GM18951 (cell line): Measurements from ENCODE around the gene TMEM131.

Experiments
- POLR2A ChIP-seq: IDR thresholded peaks from 4 replicates; pipeline ENCODE4 v1.6.1; 2011; ENCODE audit warnings: mild to moderate bottlenecking; ENCODE audit not compliant: insufficient read length, insufficient read depth; ENCODE audit errors: extremely low read depth
- in situ Hi-C: fragments of 300-500 bp; cut with MboI; formaldehyde crosslinking; loops from one replicate; pipeline ENCODE4 v1.12.0; 2022; ENCODE audit warnings: low sequenced_read_pairs, mixed read lengths, inconsistent platforms; ENCODE audit not compliant: unreplicated experiment

Gene TMEM131

DNA sequence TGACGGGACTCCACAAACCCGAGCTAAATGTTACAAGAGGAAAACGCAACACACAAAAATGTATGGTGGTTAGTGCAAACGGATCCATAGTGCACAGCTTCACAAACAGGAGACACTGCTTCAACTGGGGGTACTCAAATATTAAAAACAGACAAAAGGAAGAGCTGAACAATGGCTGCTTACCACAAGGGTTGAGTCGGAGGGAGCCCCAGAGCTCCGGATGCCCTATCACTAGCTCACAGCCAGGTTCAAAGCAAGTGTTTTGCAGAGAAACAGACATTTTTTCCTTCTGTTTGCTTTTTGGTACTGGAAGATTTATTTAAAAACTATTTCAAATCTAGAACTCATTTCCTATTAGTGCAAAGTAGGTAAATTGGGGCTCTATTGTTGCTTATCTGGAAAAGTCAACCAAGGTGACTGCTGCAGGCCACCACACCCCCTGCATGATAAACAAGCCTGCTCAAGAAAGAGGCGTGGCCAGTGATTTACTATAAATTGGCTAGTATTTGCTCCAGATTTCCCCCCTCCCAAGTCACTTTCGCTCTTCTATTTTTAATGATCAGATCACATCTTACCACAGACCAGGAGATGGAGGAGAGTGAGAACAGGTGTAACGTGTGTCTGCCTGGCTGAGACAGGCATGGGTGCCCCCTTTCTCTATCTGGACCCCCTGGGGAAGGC is 235.9 kb downstream of the TMEM131 start:
- no peak for TF ChIP-seq POLR2A
- in situ Hi-C loops: no loop called here

DNA sequence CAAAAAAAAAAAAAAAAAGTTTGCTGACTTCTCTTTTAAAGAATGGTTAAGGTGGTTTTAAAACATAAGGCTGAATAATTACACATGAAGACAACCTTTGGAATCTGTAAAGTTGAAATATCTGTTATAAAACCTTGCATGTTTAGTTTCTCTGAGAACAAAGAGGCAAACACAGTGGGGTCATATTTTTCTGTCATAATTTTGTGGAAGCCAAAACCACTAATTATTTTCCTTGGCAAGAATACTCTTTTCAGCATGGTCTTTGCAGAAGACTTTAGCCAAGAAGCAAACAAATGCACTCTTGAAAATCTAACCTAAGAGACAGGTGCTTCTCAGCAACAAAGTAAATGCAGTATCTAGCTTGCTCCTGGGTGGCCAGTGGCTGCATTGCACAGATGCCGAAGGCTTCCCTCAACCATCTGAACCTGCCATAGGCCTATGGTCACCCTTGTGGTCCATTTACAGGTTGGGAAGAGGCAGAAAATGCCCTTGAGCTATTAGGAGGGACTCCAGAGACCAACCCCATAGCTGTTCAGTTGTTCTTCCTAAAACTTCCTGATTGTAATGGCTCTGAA is 237.5 kb downstream of the TMEM131 start:
- TF ChIP-seq POLR2A: no peak
- in situ Hi-C loops: no loop called here

DNA sequence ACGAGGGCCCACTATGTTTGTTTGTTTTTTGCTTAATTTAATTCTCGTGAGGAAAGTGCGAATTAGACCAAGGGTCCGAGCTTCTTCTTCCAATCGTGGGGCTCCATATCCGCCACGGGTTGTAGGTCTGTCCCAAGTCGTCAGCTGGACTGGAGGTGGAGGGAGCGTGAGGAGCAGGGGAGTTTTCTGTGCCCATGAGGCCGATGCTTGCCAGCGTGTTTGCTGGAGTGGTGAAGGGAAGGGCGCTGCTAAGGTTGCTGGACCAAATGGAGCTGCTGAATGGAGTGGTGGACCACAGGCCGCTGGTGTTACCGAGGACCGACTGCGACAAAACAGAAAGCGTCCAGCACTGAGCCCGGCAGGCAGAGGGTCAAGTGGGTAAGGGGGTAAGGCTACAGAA is 238.7 kb downstream of the TMEM131 start:
- in situ Hi-C loops: no loop called here
- no peak for TF ChIP-seq POLR2A

GRCh38 chr2:97755491-97755890 is 240.3 kb downstream of the TMEM131 start:
- TF ChIP-seq POLR2A: no peak
- in situ Hi-C loops: no loop called here

DNA sequence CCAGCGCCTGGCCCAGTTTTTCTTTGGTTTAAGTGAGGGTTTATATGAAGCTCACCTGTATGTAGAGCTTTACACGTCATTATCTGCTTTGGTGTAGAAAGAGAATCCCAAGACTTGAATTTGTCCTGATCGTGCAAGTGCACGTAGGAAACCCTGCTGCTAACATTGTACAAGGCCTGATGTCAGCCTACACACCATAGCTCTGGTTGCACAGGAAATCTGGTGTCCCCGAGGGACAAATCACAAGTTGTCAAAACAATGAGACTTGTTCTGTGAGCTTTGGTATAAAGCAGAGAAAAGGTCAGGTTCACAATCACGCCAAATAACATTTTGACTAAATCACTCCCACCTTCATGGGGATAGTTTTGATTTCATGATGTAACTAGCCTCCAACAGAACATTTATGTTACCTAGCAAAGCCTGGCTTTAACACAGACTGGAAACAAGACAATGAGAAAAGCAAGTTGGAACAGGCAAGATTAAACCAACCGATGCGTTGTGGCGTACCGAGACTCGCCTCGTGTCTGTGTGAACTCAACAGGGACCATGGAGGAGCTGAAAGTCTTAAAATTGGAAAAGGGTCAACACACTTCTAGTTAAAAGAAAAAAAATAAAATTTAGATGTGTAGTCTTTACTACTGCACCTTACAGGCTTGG is 240.9 kb downstream of the TMEM131 start:
- TF ChIP-seq POLR2A: no peak
- in situ Hi-C loops: no loop called here

DNA sequence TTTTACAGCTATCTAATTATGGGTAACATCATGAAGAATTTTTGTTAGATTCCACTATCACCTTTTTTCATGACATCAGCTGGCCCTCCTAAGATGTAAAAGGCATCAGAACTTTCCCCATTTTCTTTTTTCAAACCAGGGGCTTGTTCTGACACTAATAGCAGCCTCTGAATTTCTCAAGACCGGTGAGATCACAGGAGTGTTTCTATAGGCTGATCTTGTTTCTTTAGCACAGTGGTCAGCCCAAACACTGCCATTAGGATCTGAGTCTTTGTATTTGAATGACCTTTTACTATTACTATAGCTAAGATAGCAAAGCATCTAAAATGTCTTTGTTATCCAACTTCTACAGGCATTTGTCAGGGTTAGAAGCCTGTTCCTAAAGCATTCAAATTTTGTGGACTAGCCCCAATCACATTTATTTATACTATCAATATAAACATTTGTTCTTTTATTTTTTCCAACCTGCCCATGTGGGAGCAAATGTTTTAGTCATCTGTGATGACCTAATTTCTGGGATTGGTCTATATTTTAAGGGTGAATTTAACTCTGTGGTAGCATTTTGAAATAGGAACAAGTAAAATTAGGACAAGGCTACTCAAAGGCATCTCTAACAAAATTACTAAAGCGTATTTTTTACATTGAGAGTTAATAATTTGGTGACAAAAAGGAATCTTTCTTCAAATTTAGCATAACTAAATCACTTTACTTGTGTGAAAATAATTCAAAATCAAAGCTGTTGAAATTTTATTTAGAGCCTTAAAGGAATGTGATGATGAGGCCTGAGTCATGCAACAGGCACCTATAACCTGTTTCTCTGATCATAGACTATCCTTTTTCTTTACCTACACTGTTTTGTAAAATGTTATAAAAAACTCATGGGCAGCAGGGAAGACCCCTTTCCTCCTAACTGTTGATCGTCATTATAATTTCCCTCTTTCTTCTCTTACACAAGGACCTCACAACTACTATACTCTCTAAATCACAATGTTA is 243.1 kb downstream of the TMEM131 start:
- TF ChIP-seq POLR2A: no peak
- in situ Hi-C loops: no loop called here

- in situ Hi-C loops: no loop called here
- no peak for TF ChIP-seq POLR2A
Observed at GRCh38 chr2:97751752-97752151, 244.0 kb downstream of the TMEM131 start.

DNA sequence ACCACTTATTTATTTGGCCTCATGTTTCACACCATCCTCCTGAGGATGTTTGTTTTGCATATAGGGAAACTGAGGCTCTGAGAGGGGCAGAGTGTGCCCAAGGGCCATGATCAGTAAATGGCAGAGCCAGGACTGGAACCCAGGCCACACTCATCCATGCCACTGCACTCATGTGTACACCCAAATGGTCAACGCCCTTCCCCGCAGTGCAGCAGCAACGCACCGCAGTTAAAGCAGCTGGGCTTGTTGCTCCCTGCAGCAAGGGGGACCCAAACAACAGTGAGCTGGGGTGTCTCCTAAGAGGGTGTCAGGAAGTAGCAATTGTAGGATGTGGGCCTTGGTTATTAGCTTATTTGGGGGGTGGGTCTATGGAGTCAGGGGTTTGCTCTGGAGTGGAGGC is 245.7 kb downstream of the TMEM131 start:
- TF ChIP-seq POLR2A: no peak
- in situ Hi-C loops: no loop called here

GRCh38 chr2:97749581-97749980 is 246.2 kb downstream of the TMEM131 start:
- in situ Hi-C loops: no loop called here
- TF ChIP-seq POLR2A: no peak

DNA sequence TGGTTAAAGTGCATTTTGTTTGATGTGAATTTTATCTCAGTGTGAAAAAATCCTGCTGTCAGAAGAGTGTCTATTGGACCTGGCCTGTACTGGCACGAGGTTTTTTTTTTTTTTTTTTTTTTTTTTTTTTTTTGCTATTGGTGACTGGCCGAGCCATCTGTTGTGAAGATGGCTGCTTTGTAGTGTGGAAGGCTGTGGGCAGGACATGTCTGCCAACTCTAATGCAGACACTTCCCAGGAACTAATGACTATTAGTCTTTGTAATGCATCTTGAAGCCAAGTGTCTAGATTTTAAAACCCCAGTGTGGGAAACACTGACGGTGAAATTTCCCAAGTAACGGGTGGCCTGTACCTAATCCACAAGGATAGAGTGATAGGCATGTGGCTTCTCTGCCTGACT is 248.0 kb downstream of the TMEM131 start:
- in situ Hi-C loops: no loop called here
- TF ChIP-seq POLR2A: no peak

GRCh38 chr2:97747285-97747684 is 248.5 kb downstream of the TMEM131 start:
- in situ Hi-C loops: no loop called here

DNA sequence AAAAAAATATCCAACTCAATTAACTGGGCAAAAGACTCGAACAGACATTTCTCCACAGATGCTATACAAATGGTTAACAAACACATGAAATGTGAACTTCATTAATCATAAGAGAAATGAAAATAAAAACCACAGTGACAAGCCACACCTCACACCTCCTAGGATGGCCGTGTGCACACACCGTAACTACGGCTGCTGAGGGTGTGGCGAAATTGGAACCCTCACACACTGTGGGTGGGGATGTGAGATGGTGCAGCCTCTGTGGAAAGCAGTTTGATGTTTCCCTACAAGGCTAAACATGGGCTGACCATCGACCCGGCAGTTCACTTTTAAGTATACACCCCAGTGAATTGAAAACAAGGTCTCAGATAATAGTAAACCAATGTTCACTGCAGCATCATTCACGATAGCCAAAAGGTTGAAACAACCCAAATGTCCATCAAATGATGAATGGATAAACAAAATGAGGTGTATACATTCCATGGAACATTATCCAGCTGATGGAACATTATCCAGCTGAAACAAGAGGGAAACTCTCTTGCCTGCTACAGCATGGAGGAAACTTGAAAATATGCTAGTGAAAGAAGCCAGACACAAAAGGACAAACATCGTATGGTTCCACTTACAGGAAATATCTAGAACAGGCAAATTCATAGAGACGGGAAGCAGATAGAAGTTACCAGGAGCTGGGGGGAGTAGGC is 250.1 kb downstream of the TMEM131 start:
- in situ Hi-C loops: no loop called here

More at GRCh38 chr2:97747285-97747684, 248.5 kb downstream of the TMEM131 start:
- no peak for TF ChIP-seq POLR2A

More for the DNA sequence above, 250.1 kb downstream of the TMEM131 start:
- TF ChIP-seq POLR2A: no peak
